Dedifferentiated amniotic fluid mesenchymal stem cell (primary cell): ENCODE data around the gene HSPA12B.

Source experiments
- DNase-seq: peaks from one replicate; pipeline ENCODE4 v3.0.0-alpha.2; 2016; ENCODE audit errors: extremely low spot score

The HSPA12B gene

GRCh38 chr20:3749087-3749688 lies 16.7 kb downstream of the HSPA12B start:
- no peak for DNase-seq

- no peak for DNase-seq
Observed at GRCh38 chr20:3749689-3750531, 17.4 kb downstream of the HSPA12B start.

GRCh38 chr20:3751305-3751674 lies 18.8 kb downstream of the HSPA12B start:
- no peak for DNase-seq

- DNase-seq: no peak
Observed at GRCh38 chr20:3751675-3752385, 19.3 kb downstream of the HSPA12B start.

- DNase-seq: no peak
Observed at GRCh38 chr20:3752386-3752759, 19.9 kb downstream of the HSPA12B start.

GRCh38 chr20:3753098-3753497 lies 20.6 kb downstream of the HSPA12B start:
- DNase-seq: peak; percentile 26

GRCh38 chr20:3753501-3754275 lies 21.2 kb downstream of the HSPA12B start:
- DNase-seq: no peak

GRCh38 chr20:3754276-3754630 lies 21.8 kb downstream of the HSPA12B start:
- no peak for DNase-seq

GRCh38 chr20:3755269-3755668 lies 22.8 kb downstream of the HSPA12B start:
- DNase-seq: no peak

- no peak for DNase-seq
Observed at GRCh38 chr20:3755814-3756480, 23.5 kb downstream of the HSPA12B start.

GRCh38 chr20:3757268-3757667 lies 24.8 kb downstream of the HSPA12B start:
- no peak for DNase-seq

GRCh38 chr20:3758566-3758965 lies 26.1 kb downstream of the HSPA12B start:
- DNase-seq: no peak

GRCh38 chr20:3759316-3759823 lies 26.9 kb downstream of the HSPA12B start:
- DNase-seq: no peak

GRCh38 chr20:3759884-3760283 lies 27.4 kb downstream of the HSPA12B start:
- DNase-seq: no peak

GRCh38 chr20:3760655-3761348 lies 28.3 kb downstream of the HSPA12B start:
- no peak for DNase-seq

- no peak for DNase-seq
Observed at GRCh38 chr20:3763671-3764601, 31.5 kb downstream of the HSPA12B start.

GRCh38 chr20:3764659-3765058 lies 32.2 kb downstream of the HSPA12B start:
- DNase-seq: no peak

- no peak for DNase-seq
Observed at GRCh38 chr20:3765171-3765882, 32.8 kb downstream of the HSPA12B start.
